Stimulated activated CD4-positive, alpha-beta T cell treated with anti-CD3 and anti-CD28 coated beads, Interleukin-2, amount 100 ng/mL, for 24 hours (primary cell): ENCODE results near the gene NOL4L.

Experiments used
- DNase-seq, 2 donors: peaks; one replicate each; pipeline ENCODE4 v3.0.0-alpha.2; 2020

The NOL4L gene

GRCh38 chr20:32574296-32575226, 10.6 kb downstream of the NOL4L start:
- peak; percentile 56 to 57 for DNase-seq

GRCh38 chr20:32573167-32573851, 11.8 kb downstream of the NOL4L start:
- DNase-seq = no peak

GRCh38 chr20:32572271-32572968, 12.7 kb downstream of the NOL4L start:
- no peak for DNase-seq

DNA sequence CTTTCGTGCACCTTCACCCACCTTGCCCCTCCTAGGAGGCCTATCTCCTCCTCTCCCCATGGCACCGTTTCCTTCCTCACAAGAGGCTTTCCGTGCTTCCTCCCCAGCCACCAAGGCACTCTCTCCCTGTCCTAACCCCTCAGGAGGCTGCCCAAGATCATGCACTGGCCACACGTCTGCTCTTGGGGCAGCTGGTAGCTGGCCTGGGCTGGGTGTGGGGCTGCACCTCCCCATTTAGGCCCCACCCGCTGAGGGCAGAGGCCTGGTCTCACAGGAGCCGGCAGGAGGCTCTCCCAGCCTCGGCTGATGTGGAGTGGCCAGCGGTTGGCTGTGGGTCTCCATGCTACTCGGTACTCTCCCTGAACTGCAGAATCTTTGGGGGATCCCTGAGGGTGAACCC, 13.6 kb downstream of the NOL4L start:
- no peak for DNase-seq

DNA sequence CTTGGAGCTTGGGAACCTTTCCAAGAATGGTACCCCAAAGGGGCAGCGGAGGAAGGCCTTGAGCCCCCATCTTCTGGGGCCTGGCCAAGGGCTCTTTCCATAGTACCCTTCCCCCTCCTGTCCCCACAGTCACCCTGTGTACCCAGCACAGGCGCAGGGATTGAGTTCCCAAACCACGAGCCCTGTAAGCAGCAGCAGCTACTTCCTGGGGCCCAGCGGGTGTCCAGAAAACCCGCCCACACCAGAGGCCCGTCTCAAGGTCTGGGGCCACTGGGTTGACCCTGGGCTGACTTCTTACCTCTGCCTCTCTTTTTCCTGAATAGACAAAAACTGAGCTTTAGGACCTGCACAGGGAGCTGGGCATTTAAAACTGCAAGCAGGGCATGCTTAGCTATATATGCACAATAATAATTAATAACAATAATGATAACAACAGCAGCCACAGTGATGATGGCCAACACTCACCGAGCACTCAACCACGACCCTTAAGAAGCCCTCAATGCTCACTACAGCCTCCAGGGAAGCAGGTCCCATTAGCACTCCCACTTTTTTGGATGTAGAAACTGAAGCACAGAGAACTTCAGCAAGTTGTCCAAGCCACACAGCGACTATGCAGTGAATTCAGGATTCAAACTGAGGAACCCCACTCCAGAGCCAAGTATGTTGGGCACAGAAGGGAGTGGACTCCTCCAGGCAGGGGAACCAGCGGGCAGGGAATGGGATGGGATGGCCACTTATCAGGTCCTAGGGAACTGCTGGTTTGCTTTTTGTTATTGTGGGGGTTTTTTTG, 14.5 kb downstream of the NOL4L start:
- DNase-seq = no peak

- no peak for DNase-seq
Observed at GRCh38 chr20:32569380-32570305, 15.5 kb downstream of the NOL4L start.

DNA sequence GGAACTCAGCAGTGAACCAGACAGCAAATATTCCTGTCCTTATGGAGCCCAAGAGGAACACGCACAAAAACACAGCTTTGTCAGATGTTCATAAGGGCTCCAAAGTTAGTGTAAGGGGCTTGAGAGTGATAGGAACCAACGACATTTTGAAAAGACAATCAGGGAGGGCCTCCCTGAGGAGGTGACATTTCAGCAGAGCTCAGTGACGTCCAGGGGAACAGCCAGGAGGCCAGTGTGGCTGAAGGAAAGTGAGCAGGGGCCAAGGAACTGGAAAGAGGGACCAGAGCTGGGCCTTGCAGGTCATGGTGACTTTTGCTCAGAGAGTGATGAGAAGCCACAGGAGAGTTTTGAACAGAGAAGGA, 16.1 kb downstream of the NOL4L start:
- DNase-seq = no peak

DNA sequence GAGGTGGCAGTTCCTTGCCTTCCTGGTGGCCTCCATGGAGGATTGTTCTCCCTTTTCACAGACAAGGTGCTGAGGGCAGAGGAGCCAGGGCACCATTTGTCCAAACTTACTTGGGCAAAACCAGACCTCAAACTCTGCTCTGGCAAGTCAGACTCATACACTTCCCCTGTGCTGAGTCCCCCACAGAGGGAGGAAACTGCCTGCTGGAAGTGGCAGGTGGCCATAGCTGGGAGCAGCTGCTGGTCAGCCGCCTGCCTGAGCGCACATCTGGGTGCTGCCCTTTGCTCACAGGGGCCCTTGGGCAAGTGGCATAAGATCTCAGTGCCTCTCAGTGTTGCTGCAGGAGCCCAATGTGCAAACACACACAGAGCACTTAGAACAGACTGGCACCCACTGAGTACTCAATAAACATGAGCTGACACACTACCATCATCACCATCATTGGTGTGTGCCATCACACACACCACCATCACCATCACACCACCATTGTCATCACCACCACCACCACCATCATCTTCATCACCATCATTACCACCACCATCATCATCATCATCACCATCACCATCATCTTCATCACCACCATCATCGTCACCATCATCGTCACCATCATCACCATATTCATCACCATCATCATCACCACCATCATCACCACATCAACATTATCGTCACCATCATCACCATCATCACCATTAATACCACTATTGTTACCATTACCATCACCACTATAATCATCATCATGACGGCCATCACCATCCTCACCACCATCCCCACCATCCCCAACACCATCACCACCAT, 17.6 kb downstream of the NOL4L start:
- no peak for DNase-seq

DNA sequence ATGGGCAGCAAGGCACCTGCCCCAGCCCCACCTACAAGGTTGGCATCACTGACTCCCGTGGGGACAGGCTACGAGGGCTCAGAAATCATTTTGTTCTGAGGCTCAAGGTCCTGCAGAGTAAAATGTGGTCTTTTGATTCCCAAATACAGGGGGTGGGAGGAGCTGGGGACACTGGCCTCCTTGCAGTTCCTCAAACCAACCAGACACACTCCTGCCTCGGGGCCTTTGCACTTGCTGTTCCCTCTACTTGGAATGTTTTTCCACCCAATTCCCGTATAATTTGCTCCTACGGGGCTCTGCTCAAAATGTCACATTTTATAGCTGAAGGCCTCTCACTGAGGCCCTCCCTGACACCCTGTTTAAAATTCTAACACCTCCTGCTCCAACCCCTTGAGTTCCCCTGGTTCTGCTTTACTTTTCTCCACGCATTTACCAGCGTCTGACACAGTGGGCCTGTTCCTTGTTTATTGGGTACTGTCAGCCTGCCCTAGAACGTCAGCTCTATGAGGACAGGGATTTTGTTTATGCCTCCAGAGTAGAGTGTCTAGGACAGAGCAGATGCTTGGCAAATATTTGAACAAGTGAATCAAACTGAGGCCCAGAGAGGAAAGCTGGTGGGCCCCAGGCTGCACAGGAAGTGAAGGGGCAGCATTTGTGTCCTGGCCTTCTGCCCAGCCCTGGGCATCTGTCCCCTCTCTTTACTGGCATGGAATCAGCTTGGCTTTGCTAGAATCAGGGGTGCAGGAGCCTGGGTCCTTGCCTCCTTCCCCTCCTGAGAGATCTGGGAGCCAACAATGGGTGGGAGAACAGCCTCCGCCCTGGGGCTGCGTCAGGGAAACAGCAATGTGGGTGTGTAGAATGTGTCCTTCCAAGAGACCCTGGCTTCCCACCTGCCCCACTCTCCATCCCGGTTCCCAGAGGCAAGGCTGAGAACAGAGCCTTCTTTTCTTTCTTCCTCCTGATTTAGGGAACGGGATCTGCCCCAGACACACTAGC, 18.5 kb downstream of the NOL4L start:
- DNase-seq = no peak

DNA sequence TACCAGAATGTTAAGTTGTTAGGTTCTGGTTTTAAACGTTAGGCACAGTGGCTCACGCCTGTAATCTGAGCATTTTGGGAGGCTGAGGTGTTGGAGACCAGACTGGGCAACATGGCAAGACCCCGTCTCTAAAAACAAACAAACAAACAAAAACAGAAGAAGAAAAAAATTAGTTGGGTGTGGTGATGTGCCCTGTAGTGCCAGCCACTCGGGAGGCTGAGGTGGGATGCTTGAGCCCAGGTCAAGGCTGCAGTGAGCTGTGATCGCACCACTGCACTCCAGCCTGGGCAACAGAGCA, 19.4 kb downstream of the NOL4L start:
- DNase-seq = no peak

GRCh38 chr20:32564921-32565734, 20.0 kb downstream of the NOL4L start:
- DNase-seq = no peak

- DNase-seq = no peak
Observed at GRCh38 chr20:32564440-32564839, 20.7 kb downstream of the NOL4L start.

GRCh38 chr20:32563311-32564272, 21.5 kb downstream of the NOL4L start:
- DNase-seq = no peak

DNA sequence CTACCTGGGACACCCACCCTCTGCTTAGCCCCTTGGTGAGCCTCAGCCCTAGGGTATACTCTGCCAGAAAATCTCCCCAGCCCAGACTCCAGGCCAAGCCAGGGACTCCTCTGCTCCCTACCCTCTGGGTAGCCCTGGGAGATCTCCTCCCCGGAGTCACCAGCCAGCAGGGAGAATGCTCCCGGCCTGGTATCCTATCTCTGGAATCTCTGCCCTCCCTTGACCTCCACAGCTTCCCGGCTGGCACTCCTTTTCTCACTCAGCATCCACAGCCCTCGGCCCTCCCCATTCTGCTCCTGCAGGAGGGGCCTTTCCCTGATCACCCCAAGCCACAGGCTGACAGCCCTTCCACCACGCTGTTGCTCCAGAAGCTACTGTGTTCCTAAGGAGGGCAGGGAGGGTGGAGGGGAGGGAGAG, 22.6 kb downstream of the NOL4L start:
- DNase-seq = no peak

DNA sequence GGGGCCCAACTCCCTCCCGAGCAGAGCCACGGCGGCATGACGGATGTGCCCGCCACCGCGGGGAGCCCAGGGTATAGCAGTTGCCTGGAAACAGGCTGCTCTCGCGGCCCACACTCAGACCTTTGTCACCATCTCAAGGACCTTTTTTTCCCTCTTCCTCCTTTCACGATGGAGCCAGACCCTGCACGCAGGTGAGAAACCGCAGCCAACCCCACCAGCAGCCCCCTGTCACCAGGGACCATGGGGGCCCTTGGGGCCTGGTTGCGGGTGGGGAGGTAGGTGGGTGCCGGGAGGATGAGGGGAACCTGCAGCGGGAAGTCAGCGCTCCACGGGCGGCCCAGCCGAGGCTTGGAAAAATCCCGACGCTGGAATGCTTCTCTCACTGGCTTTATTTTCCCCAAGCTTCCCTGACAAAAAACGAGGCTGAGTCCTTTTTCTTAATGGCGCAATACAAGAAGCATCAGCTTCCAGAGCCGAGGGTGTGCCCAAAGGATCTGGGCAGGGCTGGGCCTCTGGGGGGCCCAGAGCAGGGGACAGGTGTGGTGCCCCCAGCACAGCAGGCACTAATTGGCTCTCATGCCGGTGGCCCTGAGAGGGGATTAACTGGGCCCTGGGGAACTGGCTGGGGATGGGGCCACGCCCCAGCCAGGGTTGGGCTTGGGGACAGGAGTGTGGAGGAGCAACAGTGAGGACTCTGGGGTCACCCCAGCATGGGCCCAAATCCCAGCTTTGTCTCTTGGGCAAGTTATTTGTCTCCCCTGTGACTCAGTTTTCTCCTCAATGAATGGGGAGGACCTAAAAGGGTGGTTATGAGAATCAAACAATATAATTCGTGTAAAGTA, 23.9 kb downstream of the NOL4L start:
- DNase-seq = peak in 1 of 2 donors; percentile 33

DNA sequence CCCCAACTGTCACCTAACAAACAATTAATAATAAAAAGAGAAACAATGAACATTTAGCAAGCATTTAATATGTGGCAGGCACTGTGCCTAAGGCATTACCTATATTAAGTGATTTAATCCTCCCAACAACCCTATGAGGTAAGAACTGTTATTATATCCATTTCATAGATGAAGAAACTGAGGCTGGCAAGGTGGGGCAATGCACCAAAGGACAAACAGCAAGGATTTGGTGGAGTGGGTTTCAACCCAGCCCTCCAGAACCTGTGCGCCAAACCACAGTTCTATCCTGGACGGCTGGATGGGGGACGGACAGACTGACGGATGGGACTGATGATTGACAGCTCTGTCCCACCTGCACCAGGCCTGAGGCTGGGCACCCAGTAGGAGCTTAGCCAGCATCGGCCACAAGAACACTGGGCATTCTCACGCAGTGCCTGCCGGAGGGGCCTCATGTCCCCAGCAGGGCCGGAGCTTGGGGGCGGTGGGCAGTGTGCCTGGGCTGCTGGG, 24.6 kb downstream of the NOL4L start:
- no peak for DNase-seq
